OCI-LY1 (cell line): ENCODE results near the gene RXFP4.

Experiments used
- CTCF ChIP-seq: fragments of 200-600 bp; sonication (generic), shearing (Covaris generic); IDR thresholded peaks from 2 replicates; pipeline ENCODE4 v1.5.1; 2017; ENCODE audit warnings: mild to moderate bottlenecking, antibody characterized with exemption, low read length, moderate library complexity, mixed read lengths
- EZH2 ChIP-seq: fragments of 200-600 bp; sonication (generic), shearing (Covaris generic); IDR thresholded peaks from 2 replicates; pipeline ENCODE4 v1.8.0; 2017; ENCODE audit warnings: borderline replicate concordance, mixed run types, mild to moderate bottlenecking, antibody characterized with exemption, low read length, moderate library complexity, mixed read lengths

DNA sequence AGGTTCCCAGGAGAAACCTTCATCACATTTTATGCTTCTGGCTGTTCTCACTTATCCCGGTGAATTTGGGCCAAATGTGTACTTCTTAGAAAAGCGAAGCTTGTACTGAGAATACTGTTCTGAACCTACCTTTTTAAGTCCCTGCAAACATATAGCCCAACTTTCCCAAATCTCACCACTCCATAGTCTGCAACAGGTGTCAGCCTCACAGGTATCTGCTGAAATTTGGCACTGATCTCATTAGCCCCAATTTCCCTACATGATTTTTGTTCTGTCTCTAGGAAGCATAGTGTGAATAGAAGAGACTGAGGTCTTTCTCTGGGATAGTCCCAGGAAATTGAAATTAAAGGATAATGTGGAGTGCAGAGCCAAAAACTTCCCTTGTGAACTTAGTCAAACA lies 41.8 kb upstream of the RXFP4 start:
- no peak for TF ChIP-seq CTCF
- TF ChIP-seq EZH2 = no peak
